NCI-H345 treated with DMSO at 0.1 percent for 48 hours (cell line): ENCODE measurements around the gene DDX50.
"Not testable (repeated sequence)": the region's sequence is repeated elsewhere in the genome, so short reads cannot be mapped to it uniquely, and the experiment has no call there.

Experiments
- DNase-seq: peaks from one replicate; lab custom pipeline; 2025; ENCODE audit not compliant: unreplicated experiment; lab: John Stamatoyannopoulos, UW

Gene DDX50

GRCh38 chr10:68900427-68901104 is 549 bp upstream of the DDX50 start:
- peak; percentile 81 for DNase-seq

- DNase-seq = no peak
Observed at GRCh38 chr10:68902382-68902781, 1.3 kb downstream of the DDX50 start.

- DNase-seq = no peak
Observed at GRCh38 chr10:68924593-68924992, 23.5 kb downstream of the DDX50 start.

- no peak for DNase-seq
Observed at GRCh38 chr10:68925489-68925888, 24.4 kb downstream of the DDX50 start.

- DNase-seq = not testable (repeated sequence)
Observed at GRCh38 chr10:68929157-68929556, 28.0 kb downstream of the DDX50 start.

GRCh38 chr10:68929888-68930287 is 28.8 kb downstream of the DDX50 start:
- DNase-seq = not testable (repeated sequence)

GRCh38 chr10:68932860-68933259 is 31.7 kb downstream of the DDX50 start:
- DNase-seq = not testable (repeated sequence)

GRCh38 chr10:68934994-68935393 is 33.9 kb downstream of the DDX50 start:
- DNase-seq = no peak

GRCh38 chr10:68938117-68938516 is 37.0 kb downstream of the DDX50 start:
- DNase-seq = no peak

GRCh38 chr10:68938884-68939283 is 37.8 kb downstream of the DDX50 start:
- DNase-seq = no peak

DNA sequence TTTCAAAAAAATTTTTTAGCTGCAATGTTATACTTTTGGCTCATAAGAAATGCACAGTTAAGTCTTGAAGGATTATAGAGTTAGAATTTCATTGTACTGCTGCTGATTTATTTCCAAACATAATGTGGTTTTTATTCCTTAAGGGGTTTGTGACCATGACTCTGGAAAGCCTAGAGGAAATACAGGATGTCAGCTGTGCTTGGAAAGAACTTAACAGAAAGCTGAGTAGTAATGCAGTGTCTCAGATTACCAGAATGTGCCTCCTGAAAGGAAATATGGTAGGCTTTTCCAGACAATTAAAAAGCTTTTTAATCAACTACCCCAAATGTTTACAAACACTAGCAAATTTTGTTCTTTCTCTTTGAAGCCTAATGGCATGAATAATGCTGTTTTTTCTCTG is 39.8 kb downstream of the DDX50 start:
- DNase-seq = not testable (repeated sequence)

DNA sequence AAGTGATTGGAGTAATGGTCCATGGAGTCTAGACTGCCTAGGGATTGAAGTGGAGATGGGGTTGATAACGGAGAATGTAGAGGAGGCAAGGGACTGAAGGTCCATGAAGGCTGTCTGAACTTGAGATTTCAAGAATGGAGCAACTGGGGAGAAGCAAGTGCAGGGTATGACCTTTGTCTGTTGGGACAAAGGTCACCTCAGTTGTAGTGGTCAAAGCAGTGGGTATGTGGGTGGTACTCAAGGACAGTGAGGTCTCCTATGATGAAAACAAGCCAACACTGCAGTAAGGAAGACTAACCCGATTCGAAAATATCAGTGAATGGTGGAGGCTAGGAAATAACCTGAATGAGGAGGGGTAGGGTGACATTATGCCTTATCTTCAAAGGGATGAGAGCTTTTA is 49.5 kb downstream of the DDX50 start:
- DNase-seq = no peak

DNA sequence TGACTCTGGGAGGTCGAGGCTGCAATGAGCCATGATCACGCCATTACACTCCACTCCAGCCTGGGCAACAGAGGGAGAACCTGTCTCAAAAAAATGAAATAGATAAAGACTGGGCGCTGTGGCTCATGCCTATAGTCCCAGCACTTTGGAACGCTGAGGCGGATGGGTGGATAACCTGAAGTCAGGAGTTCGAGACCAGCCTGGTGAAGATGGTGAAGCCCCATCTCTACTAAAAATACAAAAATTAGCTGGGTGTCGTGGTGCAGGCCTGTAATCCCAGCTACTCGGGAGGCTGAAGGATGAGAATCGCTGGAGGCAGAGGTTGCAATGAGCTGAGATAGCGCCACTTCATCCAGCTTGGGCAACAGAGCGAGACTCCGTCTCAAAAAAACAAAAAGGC is 53.8 kb downstream of the DDX50 start:
- DNase-seq = no peak

GRCh38 chr10:68955355-68955831 is 54.3 kb downstream of the DDX50 start:
- DNase-seq = no peak

DNA sequence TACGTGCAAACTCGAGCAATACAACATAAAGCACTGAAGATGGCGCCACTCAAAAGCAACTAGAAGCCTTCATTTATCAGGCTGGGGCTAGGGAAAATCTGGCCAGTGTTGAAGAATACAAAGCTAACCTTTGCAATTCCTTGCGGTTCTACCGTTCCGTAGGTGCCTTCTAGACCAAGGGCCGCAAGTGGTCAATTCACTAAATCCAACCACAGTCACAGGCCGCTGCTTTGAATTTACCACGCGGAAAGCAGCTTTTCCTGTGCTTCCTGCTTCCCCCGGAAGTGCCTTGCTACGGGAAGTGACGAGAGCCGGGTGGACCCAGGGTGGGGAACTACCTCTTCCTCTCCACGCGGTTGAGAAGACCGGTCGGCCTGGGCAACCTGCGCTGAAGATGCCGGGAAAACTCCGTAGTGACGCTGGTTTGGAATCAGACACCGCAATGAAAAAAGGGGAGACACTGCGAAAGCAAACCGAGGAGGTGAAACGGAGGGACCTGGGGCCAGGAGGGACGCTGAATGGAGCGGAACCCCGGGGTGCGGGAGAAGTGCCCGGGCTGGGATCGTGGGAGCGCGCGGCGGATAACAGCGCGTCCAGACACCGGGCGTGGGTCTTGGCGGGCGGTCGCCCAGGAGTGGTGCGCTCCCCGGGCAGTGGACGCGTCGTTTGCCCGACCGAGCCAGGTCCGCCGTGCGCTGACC is 54.9 kb downstream of the DDX50 start, which contains the start of gene DDX21:
TSS of gene DDX21 (plus strand) at position 339 of the 701 bp plus-strand sequence. CDS start at position 395, 56 bp downstream.
- DNase-seq = peak; percentile 76

DNA sequence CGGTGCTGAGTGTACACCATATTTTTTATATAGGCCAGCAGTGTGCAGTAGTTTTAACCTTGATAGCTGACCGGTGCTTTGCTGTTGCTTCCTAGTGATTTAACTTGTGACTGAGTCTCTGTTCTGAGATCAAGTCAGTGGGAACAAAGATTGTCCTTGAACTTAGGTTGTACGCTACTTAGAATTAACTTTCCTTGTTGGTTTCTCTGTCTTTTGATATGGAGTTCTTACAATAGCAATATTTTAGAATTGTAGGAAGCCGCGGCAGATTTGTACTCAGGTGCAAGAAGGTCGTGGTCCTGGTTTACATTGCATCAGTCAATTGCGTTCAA is 56.1 kb downstream of the DDX50 start:
- DNase-seq = no peak

- DNase-seq = no peak
Observed at GRCh38 chr10:68957654-68958053, 56.5 kb downstream of the DDX50 start.

DNA sequence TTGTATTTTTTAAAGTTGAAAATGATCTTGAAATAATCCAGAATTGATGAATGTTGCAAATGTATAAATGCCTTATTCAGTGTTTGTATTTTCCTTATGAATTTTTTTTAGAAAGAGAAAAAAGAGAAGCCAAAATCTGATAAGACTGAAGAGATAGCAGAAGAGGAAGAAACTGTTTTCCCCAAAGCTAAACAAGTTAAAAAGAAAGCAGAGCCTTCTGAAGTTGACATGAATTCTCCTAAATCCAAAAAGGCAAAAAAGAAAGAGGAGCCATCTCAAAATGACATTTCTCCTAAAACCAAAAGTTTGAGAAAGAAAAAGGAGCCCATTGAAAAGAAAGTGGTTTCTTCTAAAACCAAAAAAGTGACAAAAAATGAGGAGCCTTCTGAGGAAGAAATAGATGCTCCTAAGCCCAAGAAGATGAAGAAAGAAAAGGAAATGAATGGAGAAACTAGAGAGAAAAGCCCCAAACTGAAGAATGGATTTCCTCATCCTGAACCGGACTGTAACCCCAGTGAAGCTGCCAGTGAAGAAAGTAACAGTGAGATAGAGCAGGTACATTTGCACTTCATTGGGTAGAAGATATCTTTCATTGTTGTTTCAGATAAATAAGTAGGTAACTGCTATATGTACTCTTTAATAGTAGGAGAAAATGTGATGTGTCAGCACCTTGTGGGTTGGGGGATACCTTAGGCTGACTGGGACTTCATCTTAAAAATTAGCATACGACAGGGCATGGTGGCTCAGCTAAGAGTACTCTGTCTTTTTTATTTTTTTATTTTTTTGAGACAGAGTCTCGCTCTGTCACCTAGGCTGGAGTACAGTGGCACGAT is 58.8 kb downstream of the DDX50 start:
- no peak for DNase-seq

DNA sequence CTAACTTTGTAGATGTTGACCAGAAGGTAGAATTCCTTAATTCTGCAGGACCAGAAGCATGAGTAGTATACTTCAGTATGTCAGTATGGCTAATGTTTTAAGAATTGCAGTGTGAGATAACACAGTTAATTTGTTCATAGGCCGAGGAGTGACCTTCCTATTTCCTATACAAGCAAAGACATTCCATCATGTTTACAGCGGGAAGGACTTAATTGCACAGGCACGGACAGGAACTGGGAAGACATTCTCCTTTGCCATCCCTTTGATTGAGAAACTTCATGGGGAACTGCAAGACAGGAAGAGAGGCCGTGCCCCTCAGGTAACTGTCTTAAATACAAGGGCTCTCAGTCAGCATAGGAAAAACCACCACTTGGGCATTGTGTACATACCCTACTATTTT is 62.0 kb downstream of the DDX50 start:
- no peak for DNase-seq

GRCh38 chr10:68973975-68974374 is 72.9 kb downstream of the DDX50 start:
- no peak for DNase-seq

DNA sequence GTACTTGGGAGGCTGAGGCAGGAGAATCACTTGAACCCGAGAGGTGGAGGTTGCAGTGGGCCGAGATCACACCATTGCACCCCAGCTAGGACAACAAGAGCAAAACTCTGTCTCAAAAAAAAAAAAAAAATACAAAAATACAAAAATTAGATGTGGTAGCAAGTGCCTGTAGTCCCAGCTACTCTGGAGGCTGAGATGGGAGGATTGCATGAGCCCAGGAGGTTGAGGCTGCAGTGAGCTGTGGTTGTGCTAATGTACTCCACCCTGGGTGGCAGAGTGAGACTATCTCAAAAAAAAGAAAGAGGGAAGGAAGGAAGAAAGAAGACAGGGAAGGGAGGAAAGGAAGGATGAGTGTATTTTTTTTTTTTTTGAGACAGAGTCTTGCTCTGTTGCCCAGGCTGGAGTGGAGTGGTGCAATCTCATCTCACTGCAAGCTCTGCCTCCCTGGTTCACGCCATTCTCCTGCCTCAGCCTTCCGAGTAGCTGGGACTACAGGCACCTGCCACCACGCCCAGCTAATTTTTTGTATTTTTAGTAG is 74.9 kb downstream of the DDX50 start:
- DNase-seq = not testable (repeated sequence)
